ENCODE results near the gene SLC16A13.
"Not testable (repeated sequence)": the region's sequence is repeated elsewhere in the genome, so short reads cannot be mapped to it uniquely, and the experiment has no call there.

Gene SLC16A13

GRCh38 chr17:7043497-7044198, 7.8 kb downstream of the SLC16A13 start, which contains the start of gene SLC16A11:
Gene SLC16A11, minus strand, starts transcription at chr17:7044092. Its CDS starts 579 bp downstream, at chr17:7043513.
- peaks cover 0 to 13% of the 10 kb centered on the region in 2 donors for H3K27me3 ChIP-seq (ENCODE audit: control insufficient read depth in 1 of 2, insufficient read depth in 2 of 2, low read length in 2 of 2)
- H3K9me3 ChIP-seq (ENCODE audit: control insufficient read depth in 1 of 2, low read length in 2 of 2) = no peaks in the 10 kb centered on the region
- H3K4me3 ChIP-seq (ENCODE audit: low read depth in 1 of 2, low read length in 2 of 2) = peak within 1 kb of the TSS; percentile 59 to 60
- H3K9ac ChIP-seq (ENCODE audit: low read depth in 1 of 2, low read length in 2 of 2) = peak within 1 kb of the TSS; percentile 12 to 42
- peaks cover 35 to 55% of the 10 kb centered on the region in 2 donors for H3K4me1 ChIP-seq (ENCODE audit: control insufficient read depth in 1 of 2, insufficient read depth in 2 of 2, low read length in 2 of 2)
- no peaks in the 10 kb centered on the region for H3K36me3 ChIP-seq (ENCODE audit: control insufficient read depth in 1 of 2, insufficient read depth in 2 of 2, low read length in 2 of 2)
- H3K27ac ChIP-seq (ENCODE audit: low read depth, low read length) = no peak within 1 kb of the TSS

GRCh38 chr17:7045492-7046126, 9.8 kb downstream of the SLC16A13 start:
- Histone ChIP-seq H3K27me3 (ENCODE audit: control insufficient read depth in 1 of 2, insufficient read depth in 2 of 2, low read length in 2 of 2) (peaks cover 0 to 13% of the 10 kb centered on the region in 2 donors), H3K4me1 (ENCODE audit: control insufficient read depth in 1 of 2, insufficient read depth in 2 of 2, low read length in 2 of 2) (peaks cover 30 to 44% of the 10 kb centered on the region in 2 donors), H3K27ac (ENCODE audit: low read depth, low read length) (no peak overlapping the region), H3K36me3 (ENCODE audit: control insufficient read depth in 1 of 2, insufficient read depth in 2 of 2, low read length in 2 of 2) (no peaks in the 10 kb centered on the region), H3K9me3 (ENCODE audit: control insufficient read depth in 1 of 2, low read length in 2 of 2) (no peaks in the 10 kb centered on the region), H3K4me3 (ENCODE audit: low read depth in 1 of 2, low read length in 2 of 2) (peak overlapping the region; percentile 45 to 57), H3K9ac (ENCODE audit: low read depth in 1 of 2, low read length in 2 of 2) (peak overlapping the region; percentile 31 to 65)

GRCh38 chr17:7046127-7046724, 10.4 kb downstream of the SLC16A13 start:
- Histone ChIP-seq H3K9ac (ENCODE audit: low read depth in 1 of 2, low read length in 2 of 2) (peak overlapping the region; percentile 31 to 65), H3K4me3 (ENCODE audit: low read depth in 1 of 2, low read length in 2 of 2) (peak overlapping the region; percentile 45 to 57), H3K4me1 (ENCODE audit: control insufficient read depth in 1 of 2, insufficient read depth in 2 of 2, low read length in 2 of 2) (peaks cover 30 to 44% of the 10 kb centered on the region in 2 donors), H3K27ac (ENCODE audit: low read depth, low read length) (no peak overlapping the region), H3K9me3 (ENCODE audit: control insufficient read depth in 1 of 2, low read length in 2 of 2) (no peaks in the 10 kb centered on the region), H3K27me3 (ENCODE audit: control insufficient read depth in 1 of 2, insufficient read depth in 2 of 2, low read length in 2 of 2) (peaks cover 0 to 13% of the 10 kb centered on the region in 2 donors), H3K36me3 (ENCODE audit: control insufficient read depth in 1 of 2, insufficient read depth in 2 of 2, low read length in 2 of 2) (no peaks in the 10 kb centered on the region)

GRCh38 chr17:7046725-7047397, 11.0 kb downstream of the SLC16A13 start:
- Histone ChIP-seq H3K4me3 (ENCODE audit: low read depth in 1 of 2, low read length in 2 of 2) (peak overlapping the region; percentile 45 to 57), H3K4me1 (ENCODE audit: control insufficient read depth in 1 of 2, insufficient read depth in 2 of 2, low read length in 2 of 2) (peaks cover 30 to 44% of the 10 kb centered on the region in 2 donors), H3K27me3 (ENCODE audit: control insufficient read depth in 1 of 2, insufficient read depth in 2 of 2, low read length in 2 of 2) (peaks cover 0 to 13% of the 10 kb centered on the region in 2 donors), H3K9ac (ENCODE audit: low read depth in 1 of 2, low read length in 2 of 2) (peak overlapping the region; percentile 31 to 65)
- H3K9me3 ChIP-seq (ENCODE audit: control insufficient read depth in 1 of 2, low read length in 2 of 2); H3K27ac ChIP-seq (ENCODE audit: low read depth, low read length); H3K36me3 ChIP-seq (ENCODE audit: control insufficient read depth in 1 of 2, insufficient read depth in 2 of 2, low read length in 2 of 2): not testable (repeated sequence)

- Histone ChIP-seq H3K36me3 (ENCODE audit: control insufficient read depth in 1 of 2, insufficient read depth in 2 of 2, low read length in 2 of 2) (no peaks in the 10 kb centered on the region), H3K27me3 (ENCODE audit: control insufficient read depth in 1 of 2, insufficient read depth in 2 of 2, low read length in 2 of 2) (peaks cover 0 to 13% of the 10 kb centered on the region in 2 donors), H3K9ac (ENCODE audit: low read depth in 1 of 2, low read length in 2 of 2) (no peak overlapping the region), H3K27ac (ENCODE audit: low read depth, low read length) (no peak overlapping the region), H3K4me3 (ENCODE audit: low read depth in 1 of 2, low read length in 2 of 2) (no peak overlapping the region), H3K9me3 (ENCODE audit: control insufficient read depth in 1 of 2, low read length in 2 of 2) (no peaks in the 10 kb centered on the region), H3K4me1 (ENCODE audit: control insufficient read depth in 1 of 2, insufficient read depth in 2 of 2, low read length in 2 of 2) (peaks cover 30 to 39% of the 10 kb centered on the region in 2 donors)
Observed at GRCh38 chr17:7047566-7047965, 11.8 kb downstream of the SLC16A13 start.

- Histone ChIP-seq H3K27me3 (ENCODE audit: control insufficient read depth in 1 of 2, insufficient read depth in 2 of 2, low read length in 2 of 2) (peaks cover 0 to under 1% of the 10 kb centered on the region in 2 donors), H3K9me3 (ENCODE audit: control insufficient read depth in 1 of 2, low read length in 2 of 2) (no peaks in the 10 kb centered on the region), H3K4me1 (ENCODE audit: control insufficient read depth in 1 of 2, insufficient read depth in 2 of 2, low read length in 2 of 2) (peaks cover 18 to 25% of the 10 kb centered on the region in 2 donors), H3K36me3 (ENCODE audit: control insufficient read depth in 1 of 2, insufficient read depth in 2 of 2, low read length in 2 of 2) (no peaks in the 10 kb centered on the region), H3K9ac (ENCODE audit: low read depth in 1 of 2, low read length in 2 of 2) (no peak overlapping the region), H3K4me3 (ENCODE audit: low read depth in 1 of 2, low read length in 2 of 2) (no peak overlapping the region), H3K27ac (ENCODE audit: low read depth, low read length) (no peak overlapping the region)
Observed at GRCh38 chr17:7048968-7049367, 13.2 kb downstream of the SLC16A13 start.

GRCh38 chr17:7050583-7050982, 14.8 kb downstream of the SLC16A13 start:
- H3K27me3 ChIP-seq (ENCODE audit: control insufficient read depth in 1 of 2, insufficient read depth in 2 of 2, low read length in 2 of 2); H3K27ac ChIP-seq (ENCODE audit: low read depth, low read length); H3K36me3 ChIP-seq (ENCODE audit: control insufficient read depth in 1 of 2, insufficient read depth in 2 of 2, low read length in 2 of 2); H3K9me3 ChIP-seq (ENCODE audit: control insufficient read depth in 1 of 2, low read length in 2 of 2); H3K9ac ChIP-seq (ENCODE audit: low read depth in 1 of 2, low read length in 2 of 2); H3K4me3 ChIP-seq (ENCODE audit: low read depth in 1 of 2, low read length in 2 of 2): not testable (repeated sequence)
- peaks cover 15% of the 10 kb centered on the region in 2 donors for H3K4me1 ChIP-seq (ENCODE audit: control insufficient read depth in 1 of 2, insufficient read depth in 2 of 2, low read length in 2 of 2)

GRCh38 chr17:7056386-7056785, 20.6 kb downstream of the SLC16A13 start:
- H3K4me3 ChIP-seq (ENCODE audit: low read depth in 1 of 2, low read length in 2 of 2) = no peak overlapping the region
- H3K9me3 ChIP-seq (ENCODE audit: control insufficient read depth in 1 of 2, low read length in 2 of 2) = no peaks in the 10 kb centered on the region
- no peak overlapping the region for H3K9ac ChIP-seq (ENCODE audit: low read depth in 1 of 2, low read length in 2 of 2)
- H3K27me3 ChIP-seq (ENCODE audit: control insufficient read depth in 1 of 2, insufficient read depth in 2 of 2, low read length in 2 of 2) = no peaks in the 10 kb centered on the region
- no peaks in the 10 kb centered on the region for H3K36me3 ChIP-seq (ENCODE audit: control insufficient read depth in 1 of 2, insufficient read depth in 2 of 2, low read length in 2 of 2)
- no peaks in the 10 kb centered on the region for H3K4me1 ChIP-seq (ENCODE audit: control insufficient read depth in 1 of 2, insufficient read depth in 2 of 2, low read length in 2 of 2)
- H3K27ac ChIP-seq (ENCODE audit: low read depth, low read length) = no peak overlapping the region

- H3K4me1 ChIP-seq (ENCODE audit: control insufficient read depth in 1 of 2, insufficient read depth in 2 of 2, low read length in 2 of 2) = no peaks in the 10 kb centered on the region
- H3K36me3 ChIP-seq (ENCODE audit: control insufficient read depth in 1 of 2, insufficient read depth in 2 of 2, low read length in 2 of 2) = no peaks in the 10 kb centered on the region
- no peak overlapping the region for H3K9ac ChIP-seq (ENCODE audit: low read depth in 1 of 2, low read length in 2 of 2)
- H3K9me3 ChIP-seq (ENCODE audit: control insufficient read depth in 1 of 2, low read length in 2 of 2) = no peaks in the 10 kb centered on the region
- H3K4me3 ChIP-seq (ENCODE audit: low read depth in 1 of 2, low read length in 2 of 2) = no peak overlapping the region
- H3K27ac ChIP-seq (ENCODE audit: low read depth, low read length) = no peak overlapping the region
- H3K27me3 ChIP-seq (ENCODE audit: control insufficient read depth in 1 of 2, insufficient read depth in 2 of 2, low read length in 2 of 2) = no peaks in the 10 kb centered on the region
Observed at GRCh38 chr17:7058831-7059447, 23.1 kb downstream of the SLC16A13 start.

Measured in duodenal mucosa (tissue), 2 donors.